ENCODE results near the gene GJA1. TPM values are rescaled to one million over a fixed set of nuclear protein-coding genes. Genes with fewer than 3 reads are reported as not detected.

Gene GJA1
- total RNA-seq, 1 donor from 2014 or later: 363 TPM

- peak; percentile 90 to 92 for DNase-seq (ENCODE audit: low read depth in 2 of 2)
Observed at GRCh38 chr6:121482004-121482693, 46.7 kb downstream of the GJA1 start.

GRCh38 chr6:121482751-121483150 is 47.3 kb downstream of the GJA1 start:
- no peak for DNase-seq (ENCODE audit: low read depth in 2 of 2)

- DNase-seq (ENCODE audit: low read depth in 2 of 2): peak; percentile 27 to 68
Observed at GRCh38 chr6:121485359-121485811, 49.9 kb downstream of the GJA1 start.

- no peak for DNase-seq (ENCODE audit: low read depth in 2 of 2)
Observed at GRCh38 chr6:121491576-121491975, 56.1 kb downstream of the GJA1 start.

- no peak for DNase-seq (ENCODE audit: low read depth in 2 of 2)
Observed at GRCh38 chr6:121492536-121492935, 57.1 kb downstream of the GJA1 start.

- DNase-seq (ENCODE audit: low read depth in 2 of 2): no peak
Observed at GRCh38 chr6:121497970-121498375, 62.5 kb downstream of the GJA1 start.

- DNase-seq (ENCODE audit: low read depth in 2 of 2): no peak
Observed at GRCh38 chr6:121498481-121499276, 63.2 kb downstream of the GJA1 start.

Other genes with a start within 250 kb of the GJA1 start
- 1.7 and 2.4 TPM in 2 replicates for gene TBC1D32, start 101.2 kb upstream of the GJA1 start, total RNA-seq

All from lung microvascular endothelial cell (primary cell).